BE2C (cell line): ENCODE results near the gene VSIG2.
A peak's percentile ranks its signal among the peaks of the same experiment; 100 is the strongest.
"Not testable (repeated sequence)": the region's sequence is repeated elsewhere in the genome, so short reads cannot be mapped to it uniquely, and the experiment has no call there.

ENCODE experiments used
- DNase-seq: peaks from one replicate; pipeline ENCODE4 v3.0.0-alpha.2; 2020
- H3K27me3 ChIP-seq: fragments of 250-450 bp; sonication (Bioruptor Pico); 2 replicates; pipeline ENCODE4 v1.5.1; 2020; ENCODE audit warnings: mild to moderate bottlenecking
- H3K36me3 ChIP-seq: fragments of 250-450 bp; sonication (Bioruptor Pico); 2 replicates; pipeline ENCODE4 v1.5.1; 2020; ENCODE audit warnings: mild to moderate bottlenecking
- H3K4me1 ChIP-seq: fragments of 250-450 bp; sonication (Bioruptor Pico); 2 replicates; pipeline ENCODE4 v1.5.1; 2020
- H3K4me3 ChIP-seq: 2 replicates; pipeline ENCODE4 v1.5.1; 2011; ENCODE audit warnings: low read depth, low read length
- H3K9me3 ChIP-seq: fragments of 250-450 bp; sonication (Bioruptor Pico); 2 replicates; pipeline ENCODE4 v1.5.1; 2020
- CTCF ChIP-seq: IDR thresholded peaks from 2 replicates; pipeline ENCODE4 v1.5.1; 2012; ENCODE audit warnings: mild to moderate bottlenecking, low read depth, low read length

Gene VSIG2

DNA sequence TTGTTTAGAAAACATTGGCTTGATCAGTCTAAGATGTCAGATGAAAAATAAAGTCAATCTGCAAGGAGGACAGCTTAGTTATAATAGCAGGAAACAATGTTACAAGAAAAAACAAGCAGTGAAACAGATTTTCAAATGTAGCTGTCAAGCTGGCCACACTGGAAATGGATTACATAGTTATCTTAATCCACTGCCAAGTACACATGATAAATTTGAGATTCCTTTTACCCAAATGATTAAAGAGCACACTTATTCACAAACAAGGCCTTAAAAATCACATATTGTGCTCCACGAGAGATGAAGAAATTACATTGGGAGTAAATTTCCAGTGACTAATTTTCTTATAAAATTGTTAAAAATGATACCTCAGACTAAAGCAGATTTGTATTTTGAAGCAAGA, 27.5 kb upstream of the VSIG2 start:
- no peak overlapping the region for H3K4me3 ChIP-seq
- no peaks in the 10 kb centered on the region for H3K27me3 ChIP-seq
- TF ChIP-seq CTCF = no peak
- H3K9me3 ChIP-seq = no peaks in the 10 kb centered on the region
- H3K4me1 ChIP-seq = no peaks in the 10 kb centered on the region
- no peaks in the 10 kb centered on the region for H3K36me3 ChIP-seq
- DNase-seq = no peak

DNA sequence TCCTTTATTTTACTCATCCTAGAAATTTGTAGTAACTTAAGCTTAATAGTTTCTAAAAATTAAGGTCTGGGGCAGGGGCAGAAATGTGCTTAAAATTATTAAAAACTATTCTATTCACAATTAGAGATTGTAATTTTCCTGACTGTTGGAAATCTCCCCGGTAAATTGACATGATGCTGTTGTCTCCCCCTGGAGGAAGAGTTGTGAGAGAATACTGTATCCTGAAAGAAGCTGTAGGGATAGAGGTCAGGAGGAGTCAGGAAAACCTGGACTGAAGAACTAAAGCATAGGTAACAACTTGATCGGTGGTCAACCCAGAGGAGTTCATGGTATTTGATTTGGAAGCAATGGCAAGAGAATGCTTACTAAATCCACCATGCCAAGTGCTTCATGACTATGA, 26.2 kb upstream of the VSIG2 start:
- Histone ChIP-seq H3K4me1 (no peaks in the 10 kb centered on the region), H3K9me3 (no peaks in the 10 kb centered on the region), H3K4me3 (no peak overlapping the region), H3K36me3 (no peaks in the 10 kb centered on the region; the same call in 1 of the 2 replicates), H3K27me3 (no peaks in the 10 kb centered on the region)
- peak; percentile 55 for TF ChIP-seq CTCF
- DNase-seq = no peak

DNA sequence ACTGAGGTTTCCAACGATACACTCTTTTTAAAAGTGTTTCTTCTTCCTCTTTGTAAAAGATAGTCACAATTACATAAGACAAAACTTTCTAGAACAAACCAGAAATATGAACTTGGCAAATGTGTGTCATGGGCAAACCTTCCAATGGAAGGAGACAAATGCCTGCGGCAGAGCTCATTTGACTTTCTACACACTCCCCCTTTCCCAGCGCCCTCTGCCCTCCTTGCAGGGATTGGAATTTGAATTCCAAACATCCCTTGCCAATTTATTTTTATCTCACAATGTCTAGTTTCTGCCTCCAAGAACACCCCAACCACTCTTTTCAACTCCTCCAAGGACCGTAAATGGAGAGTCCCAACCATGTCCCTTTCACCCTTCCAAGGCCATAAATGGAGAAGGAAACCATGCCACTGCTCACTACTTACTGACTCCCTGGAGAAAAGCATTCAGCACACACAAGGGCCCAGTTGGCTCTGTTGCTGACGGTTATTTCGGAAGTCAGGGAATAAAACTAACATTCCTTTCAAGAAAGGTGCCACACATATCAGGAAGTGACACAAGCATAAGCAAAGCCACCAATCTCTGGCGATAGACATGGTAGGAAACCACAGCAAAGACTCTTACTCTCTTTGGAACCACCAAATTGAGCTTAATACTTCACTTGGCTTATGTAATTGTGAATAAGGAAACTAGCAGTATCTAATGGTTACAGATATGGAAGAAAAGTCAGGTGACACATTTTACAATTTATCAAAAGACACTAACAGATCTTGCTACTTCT, 25.0 kb upstream of the VSIG2 start:
- DNase-seq = no peak
- no peaks in the 10 kb centered on the region for H3K4me1 ChIP-seq
- H3K27me3 ChIP-seq = no peaks in the 10 kb centered on the region
- no peak overlapping the region for H3K4me3 ChIP-seq
- no peaks in the 10 kb centered on the region for H3K9me3 ChIP-seq
- H3K36me3 ChIP-seq = peaks cover 4% of the 10 kb centered on the region; the same call in 1 of the 2 replicates
- TF ChIP-seq CTCF = no peak

GRCh38 chr11:124770959-124771358, 18.9 kb upstream of the VSIG2 start:
- not testable (repeated sequence) for H3K27me3 ChIP-seq, H3K4me3 ChIP-seq, DNase-seq, H3K4me1 ChIP-seq, H3K9me3 ChIP-seq
- H3K36me3 ChIP-seq = peaks cover 12% of the 10 kb centered on the region; the same call in 1 of the 2 replicates

DNA sequence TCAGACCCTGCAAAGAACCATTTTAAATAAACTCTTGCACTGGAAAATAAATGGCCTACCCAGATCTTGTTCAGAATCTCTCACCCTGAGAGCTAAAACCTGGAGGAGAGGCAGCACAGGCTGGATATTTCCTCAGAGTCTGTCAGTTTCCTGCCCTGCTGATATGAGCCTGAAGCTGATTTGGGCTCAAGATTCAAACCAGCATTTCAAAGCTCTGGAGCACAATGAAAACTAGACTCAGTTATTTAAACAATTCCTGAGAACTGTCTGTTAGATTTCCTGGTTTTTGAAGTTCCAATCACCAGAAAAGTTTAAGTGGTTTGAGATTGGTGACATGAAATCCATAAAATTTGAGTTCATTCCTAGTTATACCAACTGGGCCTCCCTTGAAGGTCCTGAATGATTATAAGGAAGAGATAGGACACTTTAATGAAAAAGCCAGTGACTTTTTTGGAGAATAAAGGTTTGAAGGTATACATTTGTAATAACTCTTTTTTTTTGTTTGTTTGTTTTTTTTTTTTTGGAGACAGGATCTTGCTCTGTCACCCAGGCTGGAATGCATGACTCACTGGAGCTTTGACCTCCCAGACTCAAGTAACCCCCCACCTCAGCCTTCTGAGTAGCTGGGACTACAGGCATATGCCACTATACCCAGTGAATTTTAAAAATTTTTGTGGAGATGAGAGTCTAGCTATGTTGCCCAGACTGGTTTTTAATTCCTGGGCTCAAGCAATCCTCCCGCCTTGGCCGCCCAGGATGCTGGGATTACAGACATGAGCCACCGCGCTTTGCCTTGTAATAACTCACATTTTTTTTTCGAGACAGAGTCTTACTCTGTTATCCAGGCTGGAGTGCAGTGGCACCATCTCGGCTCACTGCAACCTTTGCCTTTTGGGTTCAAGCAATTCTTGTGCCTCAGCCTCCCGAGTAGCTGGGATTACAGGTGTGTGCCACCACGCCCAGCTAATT, 18.0 kb upstream of the VSIG2 start:
- Histone ChIP-seq H3K36me3 (peaks cover 12% of the 10 kb centered on the region; the same call in 1 of the 2 replicates), H3K9me3 (no peaks in the 10 kb centered on the region), H3K4me3 (no peak overlapping the region)

More for the DNA sequence above, 18.0 kb upstream of the VSIG2 start:
- TF ChIP-seq CTCF = no peak
- H3K27me3 ChIP-seq = no peaks in the 10 kb centered on the region
- no peaks in the 10 kb centered on the region for H3K4me1 ChIP-seq
- no peak for DNase-seq
